ENCODE measurements around the gene CCR2. TPM values are rescaled to one million over a fixed set of nuclear protein-coding genes. Genes with fewer than 3 reads are reported as not detected.
A peak's percentile ranks its signal among the peaks of the same experiment; 100 is the strongest.

CCR2 gene
- polyA plus RNA-seq, 3 donors = 20.5 to 181 (median 145) TPM

GRCh38 chr3:46367811-46368210, 13.9 kb downstream of the CCR2 start:
- peak overlapping the region in 1 of 3 experiments; percentile 19 for H3K4me3 ChIP-seq (replicated peaks in 1 of 3; ENCODE audit: low read depth in 2 of 3, low read length in 3 of 3)
- peaks cover 2 to 10% of the 10 kb centered on the region in 2 donors for H3K36me3 Mint-ChIP-seq
- H3K4me3 Mint-ChIP-seq = no peak overlapping the region
- H3K27ac ChIP-seq (ENCODE audit: low read depth in 1 of 2, low read length in 2 of 2) = peak overlapping the region in 1 of 2 donors; percentile 80
- H4K20me1 ChIP-seq (ENCODE audit: insufficient read depth, low read length) = no peaks in the 10 kb centered on the region
- peaks cover 1% of the 10 kb centered on the region for H3K79me2 ChIP-seq (ENCODE audit: insufficient read depth, low read length)
- no peak for DNase-seq
- intact Hi-C loops (cut with micrococcal nuclease) = loop anchor here (5.0 kb wide), 6 partner anchors 39 to 281 kb away; partner anchors contain the start of genes CCR5AS (in 1 of the 2) and CCRL2 (in 1 of the 2)
- H3K36me3 ChIP-seq (replicated peaks in 1 of 2; ENCODE audit: control insufficient read depth in 1 of 2, insufficient read depth in 2 of 2, low read length in 2 of 2) = no peaks in the 10 kb centered on the region
- H3K9me3 ChIP-seq (replicated peaks in 1 of 2; ENCODE audit: control insufficient read depth in 1 of 2, insufficient read depth in 1 of 2, low read length in 2 of 2) = no peaks in the 10 kb centered on the region
- H3K9me3 Mint-ChIP-seq = peaks cover 0 to 5% (median 1%) of the 10 kb centered on the region in 7 donors
- no peaks in the 10 kb centered on the region for H3K27me3 Mint-ChIP-seq (ENCODE audit: low read depth in 3 of 3)
- no peak overlapping the region for H2AFZ ChIP-seq (ENCODE audit: insufficient read depth, low read depth, low read length, poor library complexity, severe bottlenecking)
- peaks cover 68% of the 10 kb centered on the region for H3K4me1 Mint-ChIP-seq
- TF ChIP-seq, protein P1, sequence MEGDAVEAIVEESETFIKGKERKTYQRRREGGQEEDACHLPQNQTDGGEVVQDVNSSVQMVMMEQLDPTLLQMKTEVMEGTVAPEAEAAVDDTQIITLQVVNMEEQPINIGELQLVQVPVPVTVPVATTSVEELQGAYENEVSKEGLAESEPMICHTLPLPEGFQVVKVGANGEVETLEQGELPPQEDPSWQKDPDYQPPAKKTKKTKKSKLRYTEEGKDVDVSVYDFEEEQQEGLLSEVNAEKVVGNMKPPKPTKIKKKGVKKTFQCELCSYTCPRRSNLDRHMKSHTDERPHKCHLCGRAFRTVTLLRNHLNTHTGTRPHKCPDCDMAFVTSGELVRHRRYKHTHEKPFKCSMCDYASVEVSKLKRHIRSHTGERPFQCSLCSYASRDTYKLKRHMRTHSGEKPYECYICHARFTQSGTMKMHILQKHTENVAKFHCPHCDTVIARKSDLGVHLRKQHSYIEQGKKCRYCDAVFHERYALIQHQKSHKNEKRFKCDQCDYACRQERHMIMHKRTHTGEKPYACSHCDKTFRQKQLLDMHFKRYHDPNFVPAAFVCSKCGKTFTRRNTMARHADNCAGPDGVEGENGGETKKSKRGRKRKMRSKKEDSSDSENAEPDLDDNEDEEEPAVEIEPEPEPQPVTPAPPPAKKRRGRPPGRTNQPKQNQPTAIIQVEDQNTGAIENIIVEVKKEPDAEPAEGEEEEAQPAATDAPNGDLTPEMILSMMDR (IDR thresholded peaks at IDR 0.05) = no peak
- H3K4me1 ChIP-seq (ENCODE audit: control insufficient read depth in 1 of 2, insufficient read depth in 2 of 2, low read length in 2 of 2) = peaks cover 48 to 73% of the 10 kb centered on the region in 2 donors
- H3K4me2 ChIP-seq (replicated peaks; ENCODE audit: extremely low read depth, low read length, poor library complexity, severe bottlenecking) = no peak overlapping the region
- H3K27me3 ChIP-seq (ENCODE audit: control insufficient read depth in 2 of 2, insufficient read depth in 2 of 2, low read length in 2 of 2) = no peaks in the 10 kb centered on the region
- peak overlapping the region; percentile 81 to 92 (median 86) for H3K27ac Mint-ChIP-seq
- 100% methylated on average over 2 of the region's 5 CpGs for WGBS (ENCODE audit: insufficient coverage)
- H3K9ac ChIP-seq (ENCODE audit: insufficient read depth, low read length, poor library complexity, severe bottlenecking) = no peak overlapping the region

DNA sequence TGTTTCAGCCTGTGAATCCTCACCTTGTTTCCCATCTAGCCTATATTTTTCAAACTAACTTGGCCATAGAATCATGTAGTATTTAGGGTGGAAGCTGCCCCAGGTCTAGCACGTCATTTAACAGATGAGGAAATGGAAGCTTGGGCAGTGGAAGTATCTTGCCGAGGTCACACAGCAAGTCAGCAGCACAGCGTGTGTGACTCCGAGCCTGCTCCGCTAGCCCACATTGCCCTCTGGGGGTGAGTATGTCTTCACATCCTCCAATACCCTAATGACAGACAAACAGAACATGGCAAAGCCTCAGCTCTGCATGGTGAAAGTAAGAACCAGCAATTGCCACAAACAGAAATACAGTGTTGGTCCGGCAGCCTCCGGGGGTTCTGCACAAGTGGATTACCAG, 14.7 kb downstream of the CCR2 start:
- H3K79me2 ChIP-seq (ENCODE audit: insufficient read depth, low read length) = no peaks in the 10 kb centered on the region
- 0% methylated on average over 2 of the region's 7 CpGs for WGBS (ENCODE audit: insufficient coverage)
- H3K36me3 Mint-ChIP-seq = peaks cover 2 to 10% of the 10 kb centered on the region in 2 donors
- no peak overlapping the region for H3K9ac ChIP-seq (ENCODE audit: insufficient read depth, low read length, poor library complexity, severe bottlenecking)
- H3K4me3 ChIP-seq (replicated peaks in 1 of 3; ENCODE audit: low read depth in 2 of 3, low read length in 3 of 3) = peak overlapping the region in 1 of 3 experiments; percentile 19
- H3K27me3 Mint-ChIP-seq (ENCODE audit: low read depth in 3 of 3) = no peaks in the 10 kb centered on the region
- H3K27me3 ChIP-seq (ENCODE audit: control insufficient read depth in 2 of 2, insufficient read depth in 2 of 2, low read length in 2 of 2) = no peaks in the 10 kb centered on the region
- H3K36me3 ChIP-seq (replicated peaks in 1 of 2; ENCODE audit: control insufficient read depth in 1 of 2, insufficient read depth in 2 of 2, low read length in 2 of 2) = no peaks in the 10 kb centered on the region
- H3K4me2 ChIP-seq (replicated peaks; ENCODE audit: extremely low read depth, low read length, poor library complexity, severe bottlenecking) = peak overlapping the region; percentile 29
- H3K27ac Mint-ChIP-seq = peak overlapping the region; percentile 81 to 92 (median 86)
- H2AFZ ChIP-seq (ENCODE audit: insufficient read depth, low read depth, low read length, poor library complexity, severe bottlenecking) = peak overlapping the region; percentile 58
- DNase-seq = peak; percentile 90 to 94 (median 91)
- peak overlapping the region in 1 of 2 donors; percentile 80 for H3K27ac ChIP-seq (ENCODE audit: low read depth in 1 of 2, low read length in 2 of 2)
- H3K9me3 Mint-ChIP-seq = peaks cover 0 to 5% (median 1%) of the 10 kb centered on the region in 7 donors
- TF ChIP-seq, protein P1 (IDR thresholded peaks at IDR 0.05) = peak; percentile 71
- intact Hi-C loops (cut with micrococcal nuclease) = loop anchor here (5.0 kb wide), 6 partner anchors 39 to 281 kb away; partner anchors contain the start of genes CCR5AS (in 1 of the 2) and CCRL2 (in 1 of the 2)
- H3K4me1 Mint-ChIP-seq = peaks cover 66% of the 10 kb centered on the region
- H4K20me1 ChIP-seq (ENCODE audit: insufficient read depth, low read length) = no peaks in the 10 kb centered on the region
- H3K4me1 ChIP-seq (ENCODE audit: control insufficient read depth in 1 of 2, insufficient read depth in 2 of 2, low read length in 2 of 2) = peaks cover 48 to 71% of the 10 kb centered on the region in 2 donors
- H3K9me3 ChIP-seq (replicated peaks in 1 of 2; ENCODE audit: control insufficient read depth in 1 of 2, insufficient read depth in 1 of 2, low read length in 2 of 2) = no peaks in the 10 kb centered on the region
- H3K4me3 Mint-ChIP-seq = peak overlapping the region in 1 of 2 donors; percentile 46

Data from CD14-positive monocyte (primary cell).